Lung (tissue), 12 donors: ENCODE measurements around the gene PLK5. TPM values are rescaled to one million over a fixed set of nuclear protein-coding genes. Genes with fewer than 3 reads are reported as not detected.

ENCODE experiments used
- ATAC-seq: fragments of 200-7000 bp; cut with Tn5 transposase; one replicate; pipeline ENCODE4 v1.9.1; 2020; ENCODE audit warnings: moderate number of reproducible peaks; ENCODE audit not compliant: insufficient read depth, low FRiP score
- DNase-seq, 3 donors: peaks; one replicate each; pipeline ENCODE4 v3.0.0-alpha.2; 2013 to 2017
- H3K27ac ChIP-seq, 2 donors: one replicate each; pipeline ENCODE4 v1.5.1; 2013; ENCODE audit warnings: mild to moderate bottlenecking in 2 of 2, moderate library complexity in 2 of 2, control low read depth in 1 of 2, inconsistent platforms in 1 of 2, low read depth in 1 of 2, low read length in 1 of 2
- H3K27me3 ChIP-seq, 3 donors: one replicate each; pipeline ENCODE4 v1.5.1; 2013; ENCODE audit warnings: low read length in 2 of 3; ENCODE audit not compliant: control insufficient read depth in 3 of 3, insufficient read depth in 3 of 3
- H3K36me3 ChIP-seq, 4 donors: one replicate each; pipeline ENCODE4 v1.5.1; 2013; ENCODE audit warnings: low read length in 4 of 4, mild to moderate bottlenecking in 1 of 4, moderate library complexity in 1 of 4; ENCODE audit not compliant: control insufficient read depth in 4 of 4, insufficient read depth in 4 of 4
- H3K4me1 ChIP-seq, 5 donors: one replicate each; pipeline ENCODE4 v1.5.1; 2013; ENCODE audit warnings: low read length in 5 of 5, mild to moderate bottlenecking in 2 of 5, moderate library complexity in 1 of 5; ENCODE audit not compliant: control insufficient read depth in 5 of 5, insufficient read depth in 5 of 5
- H3K4me3 ChIP-seq: one replicate; pipeline ENCODE4 v1.5.1; 2013; ENCODE audit warnings: mild to moderate bottlenecking, control low read depth, moderate library complexity
- H3K9ac ChIP-seq, 2 donors: one replicate each; pipeline ENCODE4 v1.5.1; 2013; ENCODE audit warnings: low read length in 2 of 2, control low read depth in 1 of 2; ENCODE audit not compliant: insufficient read depth in 1 of 2
- H3K9me3 ChIP-seq, 4 donors: one replicate each; pipeline ENCODE4 v1.5.1; 2013; ENCODE audit warnings: low read length in 3 of 4, mild to moderate bottlenecking in 1 of 4, moderate library complexity in 1 of 4; ENCODE audit not compliant: control insufficient read depth in 4 of 4, insufficient read depth in 3 of 4
- CTCF ChIP-seq: IDR thresholded peaks from 2 replicates; pipeline ENCODE4 v1.5.1; 2012; ENCODE audit warnings: mild to moderate bottlenecking; ENCODE audit errors: control extremely low read depth, extremely low read depth
- WGBS, 2 donors: extraction: QIAGEN DNeasy Blood & Tissue Kit; methylation state at CpG; one replicate each; pipeline ENCODE4 v1.1.7; 2013; 5-methylcytosine and 5-hydroxymethylcytosine counted together
- polyA plus RNA-seq, 2 donors: library from polyadenylated mRNA; stranded (reverse); fragments of 200-250 nt; gene quantifications; one replicate each; pipeline ENCODE4 v1.2.1, GENCODE V29; 2013
- total RNA-seq, 2 donors: library from RNA; depleted of rRNA in 1 of 2; stranded (reverse); fragments of >200 nt in 1 of 2; gene quantifications; one replicate each; pipeline ENCODE4 v1.2.1, GENCODE V29; 2014 to 2021
- donor health status: control.
- donor health status: control.
- donor health status: Bipolar disorder and iron deficiency.
- donor health status: healthy.
- donor health status: DM: yes; HTN: yes; CAD: no.

PLK5 gene
- total and polyA plus RNA-seq, 4 donors = 0.09 TPM; not detected in 3

DNA sequence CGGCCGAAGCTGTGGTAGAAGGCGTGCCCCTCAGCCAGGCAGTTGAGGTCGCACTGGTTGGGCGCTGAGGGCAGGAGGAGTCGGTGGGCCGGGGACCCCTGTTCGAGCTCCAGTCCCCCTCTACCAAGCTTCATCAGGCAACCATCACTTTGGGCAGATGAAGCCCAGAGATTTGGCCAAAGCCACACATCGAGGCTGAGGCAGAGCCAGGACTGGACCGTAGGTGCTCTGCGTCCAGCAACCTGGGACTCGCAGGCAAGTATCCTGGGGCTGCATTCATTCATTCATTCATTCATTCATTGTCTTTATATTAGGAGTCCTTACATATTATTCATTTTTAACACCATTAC is 15.4 kb upstream of the PLK5 start:
- Histone ChIP-seq H3K9me3 (peaks cover 0 to 8% (median 0%) of the 10 kb centered on the region in 4 donors), H3K27me3 (peaks cover 0 to 38% (median 32%) of the 10 kb centered on the region in 3 donors), H3K4me1 (peaks cover 0 to 5% (median 0%) of the 10 kb centered on the region in 5 donors), H3K36me3 (no peaks in the 10 kb centered on the region), H3K4me3 (peak overlapping the region; percentile 21), H3K27ac (peak overlapping the region in 1 of 2 donors; percentile 62), H3K9ac (no peak overlapping the region)
- DNase-seq (no peak), ATAC-seq (no peak)
- TF ChIP-seq CTCF = no peak
- 29 to 37% methylated on average over 12 of the region's 12 CpGs for WGBS, 2 donors

GRCh38 chr19:1509602-1510441 is 14.1 kb upstream of the PLK5 start:
- no peak for DNase-seq
- Histone ChIP-seq H3K36me3 (no peaks in the 10 kb centered on the region), H3K9ac (no peak overlapping the region), H3K4me1 (peaks cover 0 to 3% (median 0%) of the 10 kb centered on the region in 5 donors), H3K27me3 (peaks cover 0 to 40% (median 27%) of the 10 kb centered on the region in 3 donors), H3K27ac (no peak overlapping the region), H3K4me3 (no peak overlapping the region), H3K9me3 (peaks cover 0 to 8% (median 0%) of the 10 kb centered on the region in 4 donors)
- ATAC-seq = no peak
- WGBS, 2 donors = 48 to 51% methylated on average over 11 of the region's 11 CpGs
- no peak for TF ChIP-seq CTCF

- Histone ChIP-seq H3K9me3 (peaks cover 0 to 6% (median 0%) of the 10 kb centered on the region in 4 donors), H3K4me3 (no peak overlapping the region), H3K27ac (no peak overlapping the region), H3K4me1 (peaks cover 0 to 3% (median 0%) of the 10 kb centered on the region in 5 donors), H3K9ac (no peak overlapping the region), H3K36me3 (no peaks in the 10 kb centered on the region), H3K27me3 (peaks cover 0 to 42% (median 23%) of the 10 kb centered on the region in 3 donors)
- ATAC-seq (no peak), DNase-seq (no peak)
- 31 to 48% methylated on average over 12 to 25 of the region's 25 CpGs for WGBS, 2 donors
- no peak for TF ChIP-seq CTCF
Observed at GRCh38 chr19:1510442-1510806, 13.5 kb upstream of the PLK5 start.
